HepG2 (cell line): ENCODE measurements around the gene RETN. TPM values are rescaled to one million over a fixed set of nuclear protein-coding genes. Genes with fewer than 3 reads are reported as not detected.

ENCODE experiments used
- ADNP ChIP-seq: sonication (generic); formaldehyde crosslinking; IDR thresholded peaks from 2 replicates; pipeline ENCODE4 v1.4.0; 2020; ENCODE audit warnings: missing genetic modification reagents
- AKAP8 ChIP-seq: sonication (generic); formaldehyde crosslinking; IDR thresholded peaks from 2 replicates; pipeline ENCODE4 v1.5.1; 2020; ENCODE audit warnings: mild to moderate bottlenecking, missing genetic modification reagents
- CTCF ChIP-seq: sonication (generic); formaldehyde crosslinking; IDR thresholded peaks from 2 replicates; pipeline ENCODE4 v1.5.0; 2020; ENCODE audit warnings: mild to moderate bottlenecking, missing genetic modification reagents, moderate library complexity
- HES4 ChIP-seq: sonication (generic); formaldehyde crosslinking; IDR thresholded peaks from 2 replicates; pipeline ENCODE4 v1.9.0; 2021; ENCODE audit warnings: mild to moderate bottlenecking, missing genetic modification reagents, borderline replicate concordance
- NFE2 ChIP-seq: sonication (generic); formaldehyde crosslinking; IDR thresholded peaks from 2 replicates; pipeline ENCODE4 v1.4.0; 2020; ENCODE audit warnings: missing genetic modification reagents
- NR1H2 ChIP-seq: sonication (generic); formaldehyde crosslinking; IDR thresholded peaks from 2 replicates; pipeline ENCODE4 v1.8.1; 2022; ENCODE audit warnings: low read depth, missing genetic modification reagents, borderline replicate concordance
- ONECUT2 ChIP-seq: sonication (generic); formaldehyde crosslinking; IDR thresholded peaks from 2 replicates; pipeline ENCODE4 v1.4.0; 2020; ENCODE audit warnings: missing genetic modification reagents
- PHB2 ChIP-seq: fragments of 450-650 bp; IDR thresholded peaks from 2 replicates; pipeline ENCODE4 v1.6.1; 2018; ENCODE audit not compliant: partially characterized antibody
- PHF20 ChIP-seq: sonication (generic); formaldehyde crosslinking; IDR thresholded peaks from 2 replicates; pipeline ENCODE4 v1.5.0; 2020; ENCODE audit warnings: mild to moderate bottlenecking, missing genetic modification reagents
- PLSCR1 ChIP-seq: sonication (generic); formaldehyde crosslinking; IDR thresholded peaks from 2 replicates; pipeline ENCODE4 v1.5.0; 2020; ENCODE audit warnings: missing genetic modification reagents, mild to moderate bottlenecking, borderline replicate concordance
- RFX3 ChIP-seq: IDR thresholded peaks from 2 replicates; pipeline ENCODE4 v1.6.1; 2016; ENCODE audit warnings: missing biosample characterization, missing genetic modification reagents
- THRA ChIP-seq: sonication (generic); formaldehyde crosslinking; IDR thresholded peaks from 2 replicates; pipeline ENCODE4 v1.4.0; 2020; ENCODE audit warnings: missing genetic modification reagents, borderline replicate concordance
- YY1 ChIP-seq: IDR thresholded peaks from 2 replicates; pipeline ENCODE4 v1.6.1; 2011; ENCODE audit warnings: low read length, low read depth, moderate library complexity, mild to moderate bottlenecking; ENCODE audit not compliant: insufficient read depth, insufficient replicate concordance
- ZBTB1 ChIP-seq: sonication (generic); formaldehyde crosslinking; IDR thresholded peaks from 2 replicates; pipeline ENCODE4 v1.4.0; 2020; ENCODE audit warnings: missing genetic modification reagents, borderline replicate concordance
- ZHX1 ChIP-seq: sonication (generic); formaldehyde crosslinking; IDR thresholded peaks from 2 replicates; pipeline ENCODE4 v1.8.1; 2022; ENCODE audit warnings: low read depth, mild to moderate bottlenecking, missing genetic modification reagents
- ZMAT3 ChIP-seq: sonication (generic); formaldehyde crosslinking; conservative IDR thresholded peaks from 2 replicates; pipeline ENCODE4 v1.7.0; 2021; ENCODE audit warnings: missing genetic modification reagents
- ZNF280D ChIP-seq: sonication (generic); formaldehyde crosslinking; IDR thresholded peaks from 2 replicates; pipeline ENCODE4 v1.5.1; 2020; ENCODE audit warnings: mild to moderate bottlenecking, missing genetic modification reagents
- ZNF329 ChIP-seq: sonication (generic); formaldehyde crosslinking; IDR thresholded peaks from 2 replicates; pipeline ENCODE4 v1.9.0; 2021; ENCODE audit warnings: low read depth, mild to moderate bottlenecking, missing genetic modification reagents
- ZNF773 ChIP-seq: sonication (generic); formaldehyde crosslinking; IDR thresholded peaks from 2 replicates; pipeline ENCODE4 v1.4.0; 2020; ENCODE audit warnings: missing genetic modification reagents, borderline replicate concordance
- polyA plus RNA-seq, 8 experiments: library from polyadenylated mRNA; depleted of rRNA in 3 of 8; stranded (reverse) in 7 of 8; unstranded in 1 of 8; fragments of >200 nt; fragmentation: Illumina TruSeq in 4 of 8; extraction: Trizol in 4 of 8; gene quantifications; 2 replicates each; pipeline versions ENCODE4 v1.2.1 to v1.2.3, GENCODE V29; 2011 to 2016; ENCODE audit warnings: low read depth in 4 of 8, missing spikeins in 1 of 8, mixed read lengths in 1 of 8; ENCODE audit not compliant: insufficient read depth in 1 of 8
- total RNA-seq, 5 experiments: library from RNA; depleted of rRNA; stranded (reverse); fragments of >200 nt; fragmentation: Illumina TruSeq; extraction: Trizol; gene quantifications; 2 replicates each; pipeline ENCODE4 v1.2.3, GENCODE V29; 2016; ENCODE audit warnings: low read depth in 1 of 5

Gene RETN
- total and polyA plus RNA-seq, 2 of the 13 experiments (the other 11 are each of a cell fraction or from before 2014, with no cell fraction given) = not detected

GRCh38 chr19:7629347-7630054, 39.3 kb upstream of the RETN start, which contains the start of the genes PET100 and XAB2 (continued):
- no peak for TF ChIP-seq THRA (CRISPR knock-in tag)
- TF ChIP-seq ZNF329 = no peak
- no peak for TF ChIP-seq NFE2
- TF ChIP-seq ZHX1 (CRISPR knock-in tag) = 0 out of 2 replicates have a peak, but pooled peaks have one; percentile 60
- TF ChIP-seq ONECUT2 = peak; percentile 63
- TF ChIP-seq PHF20 (CRISPR knock-in tag) = peak; percentile 99
- TF ChIP-seq RFX3 = no peak
- no peak for TF ChIP-seq ZBTB1 (CRISPR knock-in tag)
- no peak for TF ChIP-seq AKAP8 (CRISPR knock-in tag)
- no peak for TF ChIP-seq ZNF773 (CRISPR knock-in tag)
- no peak for TF ChIP-seq HES4 (CRISPR knock-in tag)
- no peak for TF ChIP-seq PLSCR1 (CRISPR knock-in tag)
- TF ChIP-seq ZMAT3 (CRISPR knock-in tag) = no peak; the same call in 1 of the 2 replicates
- TF ChIP-seq NR1H2 (CRISPR knock-in tag) = no peak
- 0 out of 2 replicates have a peak, but pooled peaks have one; percentile 46 for TF ChIP-seq ZNF280D
- peak; percentile 91 for TF ChIP-seq YY1
- TF ChIP-seq PHB2 = no peak
- no peak for TF ChIP-seq ADNP (CRISPR knock-in tag)
- no peak for TF ChIP-seq CTCF (CRISPR knock-in tag)
